ENCODE results near the gene OR51B4.

GRCh38 chr11:5275369-5276110 is 26.2 kb downstream of the OR51B4 start:
- no peak for TF ChIP-seq CTCF (IDR thresholded peaks at IDR 0.05; ENCODE audit: poor library complexity, severe bottlenecking)
- no peak for TF ChIP-seq TAF1 (IDR thresholded peaks at IDR 0.05; ENCODE audit: low read depth)
- TF ChIP-seq EZH2 (IDR thresholded peaks at IDR 0.05; ENCODE audit: borderline replicate concordance, insufficient read depth, low read length, poor library complexity, severe bottlenecking), result no peak
- no peak for TF ChIP-seq POLR2AphosphoS5 (IDR thresholded peaks at IDR 0.05)
- TF ChIP-seq RAD21 (conservative IDR thresholded peaks at IDR 0.05), result no peak
- no peak for TF ChIP-seq EP300 (conservative IDR thresholded peaks at IDR 0.05; ENCODE audit: poor library complexity, severe bottlenecking)
